Stomach (tissue), 9 donors: ENCODE results near the gene CAMKK1. TPM values are rescaled to one million over a fixed set of nuclear protein-coding genes. Genes with fewer than 3 reads are reported as not detected.
"Not testable (repeated sequence)": the region's sequence is repeated elsewhere in the genome, so short reads cannot be mapped to it uniquely, and the experiment has no call there.

Experiments used
- DNase-seq, 2 donors: peaks; one replicate each; pipeline versions ENCODE4 v3.0.0 to v3.0.0-alpha.2; 2013 to 2019
- H3K27ac ChIP-seq, 5 donors: fragments of 200-600 bp in 4 of 5; sonication (generic) in 4 of 5; one replicate each; pipeline ENCODE4 v1.5.1; 2013 to 2019; ENCODE audit warnings: mild to moderate bottlenecking in 1 of 5, moderate library complexity in 1 of 5
- H3K27me3 ChIP-seq, 3 donors: fragments of 200-600 bp; sonication (generic); one replicate each; pipeline ENCODE4 v1.5.1; 2017 to 2019; ENCODE audit warnings: mixed run types in 1 of 3
- H3K36me3 ChIP-seq, 4 donors: fragments of 200-600 bp; sonication (generic); 1 replicate in 3 of 4; 2 replicates in 1 of 4; pipeline ENCODE4 v1.5.1; 2016 to 2019
- H3K4me1 ChIP-seq, 4 donors: fragments of 200-600 bp; sonication (generic); one replicate each; pipeline ENCODE4 v1.5.1; 2016 to 2019
- H3K4me3 ChIP-seq, 4 donors: fragments of 200-600 bp; sonication (generic) in 3 of 4; one replicate each; pipeline ENCODE4 v1.5.1; 2016 to 2019; ENCODE audit warnings: mild to moderate bottlenecking in 1 of 4
- H3K9me3 ChIP-seq, 4 donors: fragments of 200-600 bp; sonication (generic); one replicate each; pipeline ENCODE4 v1.5.1; 2016 to 2019
- CTCF ChIP-seq, 7 experiments: fragments of 450-650 bp in 4 of 7; fragments of 200-600 bp in 3 of 7; sonication (generic) in 3 of 7; IDR thresholded peaks; one replicate each; pipeline ENCODE4 v1.5.1; 2016 to 2019; ENCODE audit warnings: antibody characterized with exemption in 7 of 7, control low read depth in 2 of 7, mild to moderate bottlenecking in 1 of 7
- EP300 ChIP-seq: sonication (generic); formaldehyde crosslinking; IDR thresholded peaks from one replicate; pipeline ENCODE4 v1.6.1; 2017; ENCODE audit warnings: antibody characterized with exemption
- POLR2A ChIP-seq, 4 donors: fragments of 450-650 bp; IDR thresholded peaks; one replicate each; pipeline ENCODE4 v1.6.1; 2016; ENCODE audit warnings: antibody characterized with exemption in 4 of 4, control low read depth in 2 of 4, mild to moderate bottlenecking in 1 of 4, moderate library complexity in 1 of 4
- POLR2AphosphoS5 ChIP-seq, 3 donors: sonication (generic); formaldehyde crosslinking; IDR thresholded peaks; one replicate each; pipeline ENCODE4 v1.6.1; 2016; ENCODE audit warnings: antibody characterized with exemption in 3 of 3
- whole genome bisulfite sequencing, 5 donors: extraction: QIAGEN DNeasy Blood & Tissue Kit in 3 of 5; methylation state at CpG; one replicate each; pipeline versions ENCODE4 v1.1.5 to v1.1.7; 2013 to 2018; 5-methylcytosine and 5-hydroxymethylcytosine counted together
- intact Hi-C: fragments of 100-400 bp; cut with DNase I; formaldehyde crosslinking; loops from one replicate; pipeline ENCODE4 v1.15.1; 2023; ENCODE audit warnings: low total_unique reads
- polyA plus RNA-seq, 3 donors: library from polyadenylated mRNA; stranded (reverse); fragments of 200-250 nt; gene quantifications; one replicate each; pipeline ENCODE4 v1.2.3, GENCODE V29; 2013
- total RNA-seq, 5 donors: library from RNA; depleted of rRNA; stranded (reverse); fragments of >200 nt; gene quantifications; one replicate each; pipeline versions ENCODE4 v1.1.0 to v1.2.3, GENCODE V29; 2014 to 2016
- donor health status: healthy with polysubstance abuse.
- donor health status: Bipolar disorder and iron deficiency.
- donor health status: healthy.

The CAMKK1 gene
- total and polyA plus RNA-seq, 8 donors = 0.58 to 15.1 (median 4.6) TPM

- Histone ChIP-seq H3K36me3 (peaks cover 0 to 24% (median 21%) of the 10 kb centered on the region in 4 donors), H3K4me3 (no peak overlapping the region), H3K27ac (no peak overlapping the region), H3K9me3 (no peaks in the 10 kb centered on the region), H3K27me3 (no peaks in the 10 kb centered on the region), H3K4me1 (no peaks in the 10 kb centered on the region)
- TF ChIP-seq CTCF (IDR thresholded peaks at IDR 0.05) (no peak), EP300 (no peak), POLR2AphosphoS5 (IDR thresholded peaks at IDR 0.05) (no peak), POLR2A (IDR thresholded peaks at IDR 0.05) (no peak)
- intact Hi-C loops = no loop called here
- WGBS, 5 donors = 72 to 79% (median 78%) methylated on average over 15 to 16 of the region's 16 CpGs
- DNase-seq = no peak
These were observed 35.4 kb downstream of the CAMKK1 start for GRCh38 chr17:3857261-3858105.

DNA sequence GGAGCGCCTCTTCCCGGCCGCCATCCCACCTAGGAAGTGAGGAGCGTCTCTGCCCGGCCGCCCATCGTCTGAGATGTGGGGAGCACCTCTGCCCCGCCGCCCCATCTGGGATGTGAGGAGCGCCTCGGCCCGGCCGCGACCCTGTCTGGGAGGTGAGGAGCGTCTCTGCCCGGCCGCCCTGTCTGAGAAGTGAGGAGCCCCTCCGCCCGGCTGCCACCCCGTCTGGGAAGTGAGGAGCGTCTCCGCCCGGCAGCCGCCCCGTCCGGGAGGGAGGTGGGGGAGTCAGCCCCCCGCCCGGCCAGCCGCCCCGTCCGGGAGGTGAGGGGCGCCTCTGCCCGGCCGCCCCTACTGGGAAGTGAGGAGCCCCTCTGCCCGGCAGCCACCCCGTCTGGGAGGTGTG is 38.6 kb downstream of the CAMKK1 start:
- intact Hi-C loops, H3K36me3 ChIP-seq, H3K27ac ChIP-seq, H3K4me3 ChIP-seq, DNase-seq, H3K4me1 ChIP-seq, H3K9me3 ChIP-seq, H3K27me3 ChIP-seq: not testable (repeated sequence)
- WGBS, 5 donors = 91 to 94% (median 92%) methylated on average over 9 to 27 of the region's 36 CpGs

DNA sequence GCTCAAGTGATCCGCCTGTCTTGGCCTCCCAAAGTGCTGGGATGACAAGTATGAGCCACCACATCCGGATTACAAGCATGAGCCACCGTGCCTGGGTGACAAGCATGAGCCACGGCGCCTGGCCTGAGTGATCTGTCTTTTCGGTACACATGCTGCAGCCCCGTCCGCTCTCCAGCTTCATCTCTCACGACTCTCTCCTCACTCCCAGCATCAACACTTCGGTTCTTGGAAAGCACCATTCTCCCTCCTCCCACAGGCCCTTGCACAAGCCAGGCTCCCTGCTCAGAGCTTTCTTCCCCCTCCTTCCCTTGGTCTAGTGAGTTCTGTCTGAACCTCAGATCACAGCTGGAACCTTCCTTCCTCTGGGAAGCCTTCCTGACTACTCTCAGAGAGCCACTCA is 40.3 kb downstream of the CAMKK1 start:
- peaks cover 0 to 3% (median 0%) of the 10 kb centered on the region in 3 donors for H3K27me3 ChIP-seq
- H3K36me3 ChIP-seq = no peaks in the 10 kb centered on the region
- H3K9me3 ChIP-seq = no peaks in the 10 kb centered on the region
- no peak for TF ChIP-seq CTCF (IDR thresholded peaks at IDR 0.05)
- TF ChIP-seq POLR2AphosphoS5 (IDR thresholded peaks at IDR 0.05) = no peak
- no peak for TF ChIP-seq POLR2A (IDR thresholded peaks at IDR 0.05)
- TF ChIP-seq EP300 = no peak
- no peak overlapping the region for H3K27ac ChIP-seq
- no peak for DNase-seq
- 80 to 87% (median 81%) methylated on average over 10 of the region's 10 CpGs for whole genome bisulfite sequencing, 5 donors
- no peaks in the 10 kb centered on the region for H3K4me1 ChIP-seq
- intact Hi-C loops = no loop called here
- H3K4me3 ChIP-seq = no peak overlapping the region

- no peak for DNase-seq
- Histone ChIP-seq H3K4me3 (no peak overlapping the region), H3K4me1 (peaks cover 0 to 2% (median under 1%) of the 10 kb centered on the region in 4 donors), H3K27ac (no peak overlapping the region), H3K9me3 (no peaks in the 10 kb centered on the region), H3K36me3 (no peaks in the 10 kb centered on the region), H3K27me3 (peaks cover 0 to 3% (median 0%) of the 10 kb centered on the region in 3 donors)
- 81 to 85% (median 82%) methylated on average over 24 of the region's 24 CpGs for WGBS, 5 donors
- intact Hi-C loops = no loop called here
- TF ChIP-seq CTCF (IDR thresholded peaks at IDR 0.05) (no peak), POLR2AphosphoS5 (IDR thresholded peaks at IDR 0.05) (no peak), POLR2A (IDR thresholded peaks at IDR 0.05) (no peak), EP300 (no peak)
These were observed 41.3 kb downstream of the CAMKK1 start for GRCh38 chr17:3851461-3852100.
